H1 (cell line): ENCODE data around the gene ATP2B3. TPM values are rescaled to one million over a fixed set of nuclear protein-coding genes. Genes with fewer than 3 reads are reported as not detected.

Experiments
- CTCF ChIA-PET: fragments of 300-600 bp; sonication (Branson Sonifier 250); formaldehyde crosslinking; loops from one replicate; lab custom pipeline; 2021; ENCODE audit not compliant: partially characterized antibody; lab: Charles Lee
- POLR2A ChIA-PET: fragments of 300-600 bp; sonication (Branson Sonifier 250); formaldehyde crosslinking; loops from one replicate; lab custom pipeline; 2021; ENCODE audit warnings: inconsistent platforms; ENCODE audit not compliant: partially characterized antibody; lab: Charles Lee
- DNase-seq, 2 experiments: peaks; one replicate each; pipeline versions ENCODE4 v3.0.0 to v3.0.0-alpha.2; 2010 to 2022; ENCODE audit warnings: low spot score in 2 of 2, low read depth in 1 of 2, mixed read lengths in 1 of 2
- FAIRE-seq: peaks from 2 replicates; lab custom pipeline; 2011; peaks lifted over from hg19 to GRCh38; lab: Jason Lieb, UNC
- H2AFZ ChIP-seq: 2 replicates; pipeline ENCODE4 v1.8.1; 2012; ENCODE audit warnings: low read length, inconsistent platforms
- H2AK5ac ChIP-seq: 2 replicates; pipeline ENCODE4 v1.6.1; 2013; ENCODE audit warnings: low read depth, low read length
- H2BK120ac ChIP-seq: replicated peaks from 2 replicates; pipeline ENCODE3; 2013; ENCODE audit warnings: low read depth, low read length, inconsistent platforms
- H2BK12ac ChIP-seq: 2 replicates; pipeline ENCODE4 v1.6.1; 2013; ENCODE audit warnings: low read depth, low read length
- H2BK15ac ChIP-seq: 2 replicates; pipeline ENCODE4 v1.6.1; 2013; ENCODE audit warnings: low read length
- H2BK20ac ChIP-seq: 2 replicates; pipeline ENCODE4 v1.6.1; 2013; ENCODE audit warnings: low read length
- H2BK5ac ChIP-seq: 2 replicates; pipeline ENCODE4 v1.6.1; 2013; ENCODE audit warnings: low read depth, low read length
- H3K14ac ChIP-seq: 2 replicates; pipeline ENCODE4 v1.6.1; 2013; ENCODE audit warnings: inconsistent platforms; ENCODE audit not compliant: insufficient read length
- H3K18ac ChIP-seq: 2 replicates; pipeline ENCODE4 v1.6.1; 2013; ENCODE audit warnings: low read length; ENCODE audit errors: extremely low read depth
- H3K23ac ChIP-seq: 2 replicates; pipeline ENCODE4 v1.6.1; 2013; ENCODE audit warnings: inconsistent platforms; ENCODE audit not compliant: insufficient read length
- H3K23me2 ChIP-seq: 2 replicates; pipeline ENCODE4 v1.6.1; 2013; ENCODE audit warnings: low read depth, low read length
- H3K27ac ChIP-seq: 2 replicates; pipeline ENCODE4 v1.6.1; 2011; ENCODE audit warnings: low read depth, low read length, inconsistent platforms
- H3K27me3 ChIP-seq, 4 experiments: replicated peaks in 1 of 4; 1 replicate in 1 of 4; 2 replicates in 3 of 4; pipeline versions ENCODE4 v1.6.1 to v1.8.1; 2011 to 2013; ENCODE audit warnings: low read length in 3 of 4, mild to moderate bottlenecking in 3 of 4, inconsistent platforms in 2 of 4, mixed read lengths in 2 of 4, moderate library complexity in 1 of 4; ENCODE audit not compliant: control insufficient read depth in 3 of 4, insufficient read depth in 3 of 4; ENCODE audit errors: extremely low read depth in 1 of 4
- H3K36me3 ChIP-seq, 4 experiments: 2 replicates each; pipeline versions ENCODE4 v1.6.1 to v1.8.1; 2011 to 2013; ENCODE audit warnings: mild to moderate bottlenecking in 4 of 4, low read length in 3 of 4, moderate library complexity in 2 of 4, control low read depth in 1 of 4, inconsistent platforms in 1 of 4; ENCODE audit not compliant: insufficient read depth in 4 of 4, control insufficient read depth in 2 of 4
- H3K4ac ChIP-seq: replicated peaks from 2 replicates; pipeline ENCODE3; 2013; ENCODE audit warnings: low read length, low read depth, mixed read lengths, inconsistent platforms; ENCODE audit not compliant: insufficient read length
- H3K4me1 ChIP-seq, 4 experiments: replicated peaks in 1 of 4; 1 replicate in 1 of 4; 2 replicates in 3 of 4; pipeline versions ENCODE4 v1.6.1 to v1.8.1; 2011 to 2013; ENCODE audit warnings: low read length in 3 of 4, inconsistent platforms in 2 of 4, mixed read lengths in 1 of 4; ENCODE audit not compliant: insufficient read depth in 4 of 4, control insufficient read depth in 3 of 4
- H3K4me2 ChIP-seq, 2 experiments: 2 replicates each; pipeline versions ENCODE4 v1.6.1 to v1.8.1; 2011 to 2013; ENCODE audit warnings: low read depth in 2 of 2, low read length in 2 of 2, control low read depth in 1 of 2, inconsistent platforms in 1 of 2, mild to moderate bottlenecking in 1 of 2; ENCODE audit not compliant: insufficient read depth in 1 of 2
- H3K4me3 ChIP-seq, 4 experiments: fragments of 200-600, 300-600 bp in 1 of 4; sonication (generic), shearing (Covaris generic), sonication (Bioruptor Twin) in 1 of 4; 2 replicates each; pipeline versions ENCODE4 v1.5.1 to v1.8.1; 2011 to 2016; ENCODE audit warnings: low read length in 4 of 4, low read depth in 3 of 4, control low read depth in 2 of 4, inconsistent platforms in 2 of 4, mild to moderate bottlenecking in 2 of 4, mixed read lengths in 1 of 4, moderate library complexity in 1 of 4; ENCODE audit not compliant: insufficient read depth in 2 of 4; ENCODE audit errors: extremely low read depth in 1 of 4
- H3K56ac ChIP-seq: replicated peaks from 2 replicates; pipeline ENCODE3; 2013; ENCODE audit warnings: low read depth, mild to moderate bottlenecking, mixed read lengths, low read length, inconsistent platforms; ENCODE audit not compliant: insufficient read length
- H3K79me1 ChIP-seq: 2 replicates; pipeline ENCODE4 v1.6.1; 2013; ENCODE audit warnings: low read depth, low read length, control low read depth
- H3K79me2 ChIP-seq, 2 experiments: 2 replicates each; pipeline versions ENCODE4 v1.6.1 to v1.8.1; 2012 to 2013; ENCODE audit warnings: low read length in 2 of 2, mild to moderate bottlenecking in 2 of 2, inconsistent platforms in 1 of 2; ENCODE audit not compliant: insufficient read depth in 2 of 2, control insufficient read depth in 1 of 2
- H3K9ac ChIP-seq, 4 experiments: replicated peaks in 1 of 4; 1 replicate in 1 of 4; 2 replicates in 3 of 4; pipeline versions ENCODE4 v1.6.1 to v1.8.1; 2011 to 2013; ENCODE audit warnings: low read depth in 3 of 4, low read length in 3 of 4, control low read depth in 2 of 4, mild to moderate bottlenecking in 2 of 4, moderate library complexity in 2 of 4, inconsistent platforms in 1 of 4; ENCODE audit errors: extremely low read depth in 1 of 4
- H3K9me3 ChIP-seq, 2 experiments: 2 replicates each; pipeline versions ENCODE4 v1.6.1 to v1.8.1; 2012 to 2013; ENCODE audit warnings: mild to moderate bottlenecking in 2 of 2, moderate library complexity in 2 of 2, control low read depth in 1 of 2, inconsistent platforms in 1 of 2, low read depth in 1 of 2, low read length in 1 of 2, mixed read lengths in 1 of 2; ENCODE audit not compliant: insufficient read depth in 2 of 2
- H4K20me1 ChIP-seq, 2 experiments: replicated peaks in 1 of 2; 2 replicates each; pipeline versions ENCODE3 to v1.8.1; 2011 to 2013; ENCODE audit warnings: inconsistent platforms in 2 of 2, low read length in 2 of 2, mild to moderate bottlenecking in 1 of 2; ENCODE audit not compliant: insufficient read depth in 2 of 2, control insufficient read depth in 1 of 2
- H4K5ac ChIP-seq: 2 replicates; pipeline ENCODE4 v1.6.1; 2013; ENCODE audit warnings: low read length, low read depth, mixed read lengths, inconsistent platforms; ENCODE audit not compliant: insufficient read length
- H4K8ac ChIP-seq: 2 replicates; pipeline ENCODE4 v1.8.0; 2013; ENCODE audit warnings: mild to moderate bottlenecking, moderate library complexity, low read length, inconsistent platforms; ENCODE audit not compliant: insufficient read depth; ENCODE audit errors: extremely low read depth
- H4K91ac ChIP-seq: replicated peaks from 2 replicates; pipeline ENCODE3; 2013; ENCODE audit warnings: low read length, mixed read lengths, inconsistent platforms; ENCODE audit not compliant: insufficient read length
- MAX ChIP-seq: IDR thresholded peaks from 2 replicates; pipeline ENCODE4 v1.6.1; 2012; ENCODE audit warnings: inconsistent platforms
- TCF12 ChIP-seq: IDR thresholded peaks from 2 replicates; pipeline ENCODE4 v1.6.1; 2011; ENCODE audit warnings: low read depth, mild to moderate bottlenecking, low read length
- WGBS, 2 experiments: shearing (Covaris generic) in 1 of 2; methylation state at CpG; one replicate each; pipeline versions ENCODE4 v1.1.6 to v1.1.7; 2013 to 2015; ENCODE audit warnings: low lambda C conversion rate in 2 of 2, mixed read lengths in 2 of 2, inconsistent platforms in 1 of 2, low coverage in 1 of 2, missing lambda C conversion rate in 1 of 2; ENCODE audit not compliant: insufficient replicate concordance in 2 of 2, insufficient coverage in 1 of 2, insufficient read length in 1 of 2; ENCODE audit errors: extremely low coverage in 1 of 2, missing lambda C conversion rate in 1 of 2; 5-methylcytosine and 5-hydroxymethylcytosine counted together
- polyA plus RNA-seq, 7 experiments: library from polyadenylated mRNA; depleted of rRNA in 3 of 7; stranded (reverse) in 5 of 7; unstranded in 2 of 7; fragments of >200 nt in 5 of 7; fragments of 200-250 nt in 2 of 7; gene quantifications; 1 replicate in 5 of 7; 2 replicates in 1 of 7; 4 replicates in 1 of 7; pipeline versions ENCODE4 v1.2.1 to v1.2.3, GENCODE V29; 2011 to 2013; ENCODE audit warnings: missing spikeins in 2 of 7, mixed read lengths in 2 of 7
- total RNA-seq: library from RNA; stranded (reverse); fragmentation: NEBNext Ultra II Directional; extraction: Animal tissue kit (Norgen Biotek cat#: 25700); gene quantifications from 2 replicates; pipeline ENCODE4 v1.2.1, GENCODE V29; 2021
- TF ChIP-seq, protein P1 (sequence below): IDR thresholded peaks from 2 replicates; pipeline ENCODE4 v1.6.1; 2012; ENCODE audit warnings: inconsistent platforms

The ATP2B3 gene
- total and polyA plus RNA-seq, 2 of the 8 experiments (the other 6 are each of a cell fraction or from before 2014, with no cell fraction given) = 0.14 to 0.19 TPM

DNA sequence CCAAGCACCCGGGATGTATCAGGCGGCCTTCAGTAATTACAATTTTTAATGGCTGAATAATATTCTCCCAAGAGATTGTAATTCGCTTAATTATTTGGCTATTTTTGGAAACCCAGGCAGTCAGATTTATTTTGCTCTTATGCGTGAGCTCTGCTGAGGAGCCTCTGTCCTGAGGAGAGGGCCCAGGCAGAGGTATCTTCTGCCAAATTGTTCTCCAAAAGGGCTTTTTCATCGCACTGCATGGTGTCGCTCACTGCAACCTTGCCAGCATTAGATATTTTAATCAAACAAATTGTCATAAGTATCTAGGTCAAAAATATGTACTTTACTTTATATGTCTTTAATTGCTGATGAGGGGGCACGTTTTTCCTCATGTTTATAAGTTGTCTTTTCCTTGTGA lies 5.8 kb downstream of the ATP2B3 start:
- peaks cover 0 to 6% (median 0%) of the 10 kb centered on the region in 4 experiments; a peak in 1 of 7 replicates for H3K4me1 ChIP-seq
- no peak overlapping the region for H3K4me3 ChIP-seq
- no peak overlapping the region for H3K14ac ChIP-seq
- H2BK20ac ChIP-seq = no peak overlapping the region
- H2BK5ac ChIP-seq = no peak overlapping the region
- H3K23ac ChIP-seq = no peak overlapping the region
- no peak overlapping the region for H3K9ac ChIP-seq
- H3K56ac ChIP-seq = no peak overlapping the region
- CTCF ChIA-PET = interaction anchor here (1.2 kb wide), 1 partner anchor 45 kb away, joined by 4 read pairs; no protein-coding TSS in a partner anchor
- WGBS, 2 experiments = 92% methylated on average over 6 of the region's 7 CpGs; no CpG with 5 or more reads in 1 of the 2 experiments
- H2BK120ac ChIP-seq = no peak overlapping the region
- H3K79me1 ChIP-seq = no peaks in the 10 kb centered on the region
- H2AK5ac ChIP-seq = no peak overlapping the region
- no peaks in the 10 kb centered on the region for H3K9me3 ChIP-seq
- no peak overlapping the region for H4K91ac ChIP-seq
- no peaks in the 10 kb centered on the region for H3K36me3 ChIP-seq
- H2BK15ac ChIP-seq = no peak overlapping the region
- H4K5ac ChIP-seq = no peak overlapping the region
- H2BK12ac ChIP-seq = no peak overlapping the region
- DNase-seq (no peak), FAIRE-seq (no peak)
- H3K18ac ChIP-seq = no peak overlapping the region
- TF ChIP-seq TCF12 (no peak), MAX (no peak)
- TF ChIP-seq, protein P1, sequence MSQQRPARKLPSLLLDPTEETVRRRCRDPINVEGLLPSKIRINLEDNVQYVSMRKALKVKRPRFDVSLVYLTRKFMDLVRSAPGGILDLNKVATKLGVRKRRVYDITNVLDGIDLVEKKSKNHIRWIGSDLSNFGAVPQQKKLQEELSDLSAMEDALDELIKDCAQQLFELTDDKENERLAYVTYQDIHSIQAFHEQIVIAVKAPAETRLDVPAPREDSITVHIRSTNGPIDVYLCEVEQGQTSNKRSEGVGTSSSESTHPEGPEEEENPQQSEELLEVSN = no peak
- H3K4me2 ChIP-seq = no peak overlapping the region
- no peak overlapping the region for H4K8ac ChIP-seq
- H3K4ac ChIP-seq = no peak overlapping the region
- H3K27ac ChIP-seq = no peak overlapping the region
- POLR2A ChIA-PET = interaction anchor here (0.7 kb wide), 1 partner anchor 29 kb away, joined by 3 read pairs; no protein-coding TSS in a partner anchor
- no peaks in the 10 kb centered on the region for H3K79me2 ChIP-seq
- H2AFZ ChIP-seq = no peak overlapping the region
- no peaks in the 10 kb centered on the region for H4K20me1 ChIP-seq
- peaks cover 2% of the 10 kb centered on the region; the same call in 1 of the 2 replicates for H3K23me2 ChIP-seq
- peaks cover 9 to 13% (median 12%) of the 10 kb centered on the region in 4 experiments for H3K27me3 ChIP-seq
